Bronchial epithelial cell (primary cell): ENCODE measurements around the gene OTOG. TPM values are rescaled to one million over a fixed set of nuclear protein-coding genes. Genes with fewer than 3 reads are reported as not detected.
A peak's percentile ranks its signal among the peaks of the same experiment; 100 is the strongest.

Experiments used
- DNase-seq: peaks from one replicate; pipeline ENCODE4 v3.0.0-alpha.2; 2010; ENCODE audit warnings: low read depth
- FAIRE-seq: peaks from 2 replicates; lab custom pipeline; 2011; peaks lifted over from hg19 to GRCh38; lab: Jason Lieb, UNC
- H3K27me3 ChIP-seq: 2 replicates; pipeline ENCODE4 v1.5.1; 2011; ENCODE audit warnings: low read length; ENCODE audit not compliant: control insufficient read depth, insufficient read depth
- H3K36me3 ChIP-seq: 2 replicates; pipeline ENCODE4 v1.5.1; 2011; ENCODE audit warnings: low read length; ENCODE audit not compliant: control insufficient read depth, insufficient read depth
- H3K4me3 ChIP-seq: 2 replicates; pipeline ENCODE4 v1.5.1; 2011; ENCODE audit warnings: mild to moderate bottlenecking, low read depth, low read length, control low read depth
- CTCF ChIP-seq: IDR thresholded peaks from 2 replicates; pipeline ENCODE4 v1.5.1; 2011; ENCODE audit warnings: mild to moderate bottlenecking, moderate library complexity, low read length, control low read depth, inconsistent platforms; ENCODE audit not compliant: insufficient read depth, severe bottlenecking
- total RNA-seq: library from RNA; depleted of rRNA; stranded (reverse); fragments of >200 nt; gene quantifications from 2 replicates; pipeline ENCODE4 v1.2.1, GENCODE V29; 2014

The OTOG gene
- total RNA-seq, 1 donor from 2014 or later, result not detected

DNA sequence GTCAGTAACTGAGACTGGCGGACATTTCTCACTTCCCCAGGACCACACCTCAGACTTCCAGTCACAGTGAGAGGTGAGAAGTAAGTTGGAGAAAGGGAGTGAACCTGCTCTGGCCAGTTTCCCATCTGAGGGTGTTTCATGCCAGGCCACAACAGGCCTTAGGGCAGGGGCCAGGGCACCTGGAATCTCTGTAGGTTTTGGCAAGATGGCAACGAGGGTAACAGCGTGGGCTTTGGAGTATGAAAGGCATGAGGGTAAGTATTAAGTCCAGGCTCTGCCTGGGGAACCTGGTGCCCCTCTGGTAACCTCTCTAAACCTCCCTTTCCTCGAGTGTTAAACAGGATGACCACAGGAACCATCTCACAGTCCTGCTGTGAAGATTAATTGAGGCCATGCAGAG lies 41.9 kb upstream of the OTOG start:
- no peak for TF ChIP-seq CTCF
- Histone ChIP-seq H3K36me3 (no peaks in the 10 kb centered on the region), H3K27me3 (peaks cover 4% of the 10 kb centered on the region), H3K4me3 (no peak overlapping the region)
- DNase-seq, result no peak
- no peak for FAIRE-seq

- Histone ChIP-seq H3K27me3 (peaks cover 4% of the 10 kb centered on the region), H3K4me3 (no peak overlapping the region), H3K36me3 (no peaks in the 10 kb centered on the region)
- DNase-seq (no peak), FAIRE-seq (peak; percentile 36)
- no peak for TF ChIP-seq CTCF
Observed at GRCh38 chr11:17506314-17506713, 40.7 kb upstream of the OTOG start.

DNA sequence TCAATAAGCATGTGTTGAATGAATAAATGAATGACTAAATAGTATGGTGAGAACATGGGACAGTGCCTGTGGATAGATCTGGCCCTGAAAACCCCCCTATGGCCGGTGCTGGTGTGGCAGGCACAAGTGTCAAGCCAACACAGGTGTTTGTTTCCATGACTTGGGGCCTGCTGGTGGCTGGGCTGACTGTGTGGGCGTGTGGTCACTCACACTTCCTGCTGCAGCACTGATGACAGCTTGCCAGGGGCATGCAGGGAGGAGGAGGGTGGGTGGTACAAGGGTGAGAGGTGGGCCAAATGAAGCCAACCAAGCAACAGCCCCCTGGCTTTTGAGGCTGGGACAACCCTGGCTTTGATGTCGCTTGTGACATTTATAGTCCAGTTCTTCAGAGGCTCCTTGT lies 40.1 kb upstream of the OTOG start:
- DNase-seq (no peak), FAIRE-seq (no peak)
- no peak for TF ChIP-seq CTCF
- Histone ChIP-seq H3K36me3 (no peaks in the 10 kb centered on the region), H3K27me3 (peaks cover 4% of the 10 kb centered on the region), H3K4me3 (no peak overlapping the region)

DNA sequence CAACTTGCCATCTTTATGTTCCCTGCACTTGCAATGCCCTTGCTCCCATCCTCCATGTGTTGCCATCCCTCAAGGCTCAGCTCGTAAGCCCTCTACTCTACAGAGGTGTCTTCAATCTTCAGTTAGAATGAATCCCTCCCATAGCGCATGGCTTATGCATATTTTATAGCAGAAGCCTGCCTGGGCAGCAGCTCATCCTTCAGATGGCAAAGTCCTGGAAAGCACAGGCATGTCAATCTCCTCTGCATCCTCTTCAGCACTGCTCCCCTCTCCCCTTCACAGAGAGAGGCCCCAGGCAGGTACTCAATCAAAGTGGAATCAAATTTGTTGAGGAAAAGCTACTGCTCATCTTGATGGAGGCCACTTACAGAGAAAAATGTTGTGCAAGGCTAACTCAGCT lies 39.3 kb upstream of the OTOG start:
- no peak for FAIRE-seq
- no peak for DNase-seq
- Histone ChIP-seq H3K36me3 (no peaks in the 10 kb centered on the region), H3K27me3 (peaks cover 4% of the 10 kb centered on the region), H3K4me3 (no peak overlapping the region)
- no peak for TF ChIP-seq CTCF

DNA sequence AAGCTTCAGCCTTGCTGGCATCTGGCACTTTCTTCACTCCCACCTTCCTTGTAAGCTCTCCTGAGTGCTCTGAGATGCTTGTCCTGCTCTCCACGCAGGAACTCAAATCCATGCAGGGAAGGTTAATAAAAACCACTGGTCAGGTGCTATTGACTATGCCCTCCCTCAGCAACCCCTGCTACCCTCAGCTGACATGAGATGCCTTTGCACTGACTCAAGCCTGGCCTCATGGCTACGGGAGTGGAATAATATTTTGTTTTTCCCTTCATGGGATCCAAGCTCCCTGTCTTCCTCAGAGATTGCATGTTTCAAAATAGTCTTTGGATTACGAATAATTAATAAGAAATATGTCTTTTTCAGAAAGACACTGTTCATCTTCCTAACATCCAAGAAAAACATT lies 38.8 kb upstream of the OTOG start:
- Histone ChIP-seq H3K4me3 (no peak overlapping the region), H3K36me3 (no peaks in the 10 kb centered on the region), H3K27me3 (peaks cover 4% of the 10 kb centered on the region)
- no peak for TF ChIP-seq CTCF
- FAIRE-seq (no peak), DNase-seq (no peak)

DNA sequence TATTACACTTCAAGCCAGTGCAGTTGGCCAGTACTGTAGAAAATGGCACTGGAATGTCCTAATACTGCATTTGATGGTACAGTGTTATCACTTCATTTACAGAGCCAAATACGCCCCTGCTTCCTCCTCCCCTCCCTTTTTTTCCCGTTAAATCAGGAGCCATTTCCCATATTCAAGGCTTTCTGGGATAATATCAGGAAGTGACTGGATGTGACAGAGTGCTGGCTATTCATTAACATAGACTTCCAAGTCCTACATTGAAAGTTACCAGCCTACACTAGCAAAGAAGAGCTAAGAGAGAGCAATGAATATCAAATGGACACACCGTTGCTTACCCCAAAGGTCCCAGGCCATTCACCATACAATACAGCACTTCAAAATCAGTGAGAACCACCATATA lies 38.3 kb upstream of the OTOG start:
- FAIRE-seq, result no peak
- H3K36me3 ChIP-seq, result no peaks in the 10 kb centered on the region

More for the DNA sequence above, 38.3 kb upstream of the OTOG start:
- no peak for DNase-seq
- Histone ChIP-seq H3K4me3 (no peak overlapping the region), H3K27me3 (peaks cover 4% of the 10 kb centered on the region)
- no peak for TF ChIP-seq CTCF
